Loucy (cell line): ENCODE data around the gene ABCB9.

Source experiments
- CTCF ChIP-seq: fragments of 200-600 bp; sonication (generic); conservative IDR thresholded peaks from 2 replicates; pipeline ENCODE4 v1.5.1; 2014; ENCODE audit warnings: mild to moderate bottlenecking, antibody characterized with exemption, low read length
- EZH2phosphoT487 ChIP-seq: fragments of 200-600 bp; IDR thresholded peaks from 2 replicates; pipeline ENCODE4 v1.6.1; 2018; ENCODE audit warnings: antibody characterized with exemption, mild to moderate bottlenecking, moderate library complexity, borderline replicate concordance

GRCh38 chr12:122986258-122986871 is 20.1 kb upstream of the ABCB9 start:
- TF ChIP-seq CTCF (no peak), EZH2phosphoT487 (no peak)
